SU-DHL-6 (cell line): ENCODE data around the gene MTERF4.

Experiments used
- H2AFZ ChIP-seq: fragments of 200-600 bp; sonication (generic); 2 replicates; pipeline ENCODE4 v1.6.1; 2014; ENCODE audit warnings: low read depth, mild to moderate bottlenecking, moderate library complexity, mixed read lengths, antibody characterized with exemption, low read length; ENCODE audit not compliant: severe bottlenecking
- H3F3A ChIP-seq: fragments of 200-600 bp; shearing (Covaris generic); 2 replicates; pipeline ENCODE4 v1.6.0; 2016; ENCODE audit warnings: antibody characterized with exemption, mild to moderate bottlenecking; ENCODE audit not compliant: insufficient read depth
- H3K27ac ChIP-seq: fragments of 200-600 bp; sonication (generic); 2 replicates; pipeline ENCODE4 v1.5.1; 2016; ENCODE audit warnings: low read depth, mild to moderate bottlenecking, low read length, moderate library complexity, mixed read lengths
- H3K27me3 ChIP-seq: fragments of 200-600 bp; sonication (generic), shearing (Covaris generic); 2 replicates; pipeline ENCODE4 v1.6.0; 2014; ENCODE audit warnings: mild to moderate bottlenecking, low read length
- H3K36me3 ChIP-seq: fragments of 200-600 bp; sonication (generic); 2 replicates; pipeline ENCODE4 v1.6.1; 2014; ENCODE audit warnings: mild to moderate bottlenecking, low read length, mixed read lengths
- H3K4me2 ChIP-seq: fragments of 300-600, 200-600 bp; shearing (Covaris generic), sonication (generic); 2 replicates; pipeline ENCODE4 v1.6.0; 2014; ENCODE audit warnings: low read length, low read depth, mild to moderate bottlenecking; ENCODE audit not compliant: poor library complexity, severe bottlenecking
- H3K4me3 ChIP-seq: fragments of 200-600 bp; sonication (generic); 2 replicates; pipeline ENCODE4 v1.5.1; 2014; ENCODE audit warnings: antibody characterized with exemption, low read length, mild to moderate bottlenecking, mixed read lengths; ENCODE audit not compliant: insufficient read depth, poor library complexity, severe bottlenecking
- H3K79me2 ChIP-seq: fragments of 200-600 bp; sonication (generic); 2 replicates; pipeline ENCODE4 v1.6.1; 2014; ENCODE audit warnings: mild to moderate bottlenecking, low read length, moderate library complexity; ENCODE audit not compliant: insufficient read depth
- H3K9ac ChIP-seq: fragments of 200-600 bp; sonication (generic); 2 replicates; pipeline ENCODE4 v1.7.0; 2014; ENCODE audit warnings: mild to moderate bottlenecking, low read length
- H3K9me2 ChIP-seq: fragments of 200-600 bp; sonication (generic); replicated peaks from 2 replicates; pipeline ENCODE4 v1.6.1; 2014; ENCODE audit warnings: low read length; ENCODE audit not compliant: insufficient read depth
- H3K9me3 ChIP-seq: fragments of 200-600 bp; sonication (generic); 2 replicates; pipeline ENCODE4 v1.6.1; 2014; ENCODE audit warnings: low read length, mixed read lengths; ENCODE audit not compliant: insufficient read depth
- H4K20me1 ChIP-seq: fragments of 200-600 bp; sonication (generic); 2 replicates; pipeline ENCODE4 v1.6.1; 2014; ENCODE audit warnings: low read depth, mild to moderate bottlenecking, antibody characterized with exemption, low read length, moderate library complexity, mixed read lengths
- EZH2phosphoT487 ChIP-seq: fragments of 200-600 bp; sonication (generic), shearing (Covaris generic); conservative IDR thresholded peaks from 2 replicates; pipeline ENCODE4 v1.6.1; 2018; ENCODE audit warnings: mild to moderate bottlenecking, antibody characterized with exemption, low read length, moderate library complexity, mixed read lengths
- TF ChIP-seq, protein P1 (sequence below): fragments of 200-600 bp; sonication (generic); IDR thresholded peaks from one replicate; pipeline ENCODE4 v1.5.1; 2017; ENCODE audit warnings: antibody characterized with exemption, mild to moderate bottlenecking, low read length, moderate library complexity; ENCODE audit not compliant: insufficient read depth, poor library complexity, severe bottlenecking

MTERF4 gene

DNA sequence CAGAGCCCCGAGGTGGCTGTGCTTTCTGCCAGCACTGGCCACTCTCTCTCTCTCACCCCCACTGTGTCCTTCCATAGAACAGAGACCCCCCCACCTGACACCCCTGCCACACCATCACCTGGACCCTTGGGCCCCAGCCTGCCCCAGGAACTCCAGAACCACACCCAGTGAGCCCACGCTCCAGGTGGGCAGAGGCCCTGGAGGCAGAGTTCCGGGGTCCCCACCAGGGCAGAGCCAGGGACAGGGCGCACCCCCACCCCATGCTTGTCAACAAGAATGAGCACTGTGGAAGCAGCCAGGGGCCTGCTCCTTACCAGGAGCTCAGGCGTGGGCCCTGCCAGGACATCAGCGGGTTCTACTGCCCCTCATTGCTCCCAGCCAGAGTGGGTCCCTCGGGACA lies 32.6 kb upstream of the MTERF4 start:
- H4K20me1 ChIP-seq: no peaks in the 10 kb centered on the region
- H3K9me3 ChIP-seq: no peaks in the 10 kb centered on the region
- H3F3A ChIP-seq: no peaks in the 10 kb centered on the region
- H2AFZ ChIP-seq: no peak overlapping the region
- no peak overlapping the region for H3K4me3 ChIP-seq
- no peak for TF ChIP-seq EZH2phosphoT487
- TF ChIP-seq, protein P1, sequence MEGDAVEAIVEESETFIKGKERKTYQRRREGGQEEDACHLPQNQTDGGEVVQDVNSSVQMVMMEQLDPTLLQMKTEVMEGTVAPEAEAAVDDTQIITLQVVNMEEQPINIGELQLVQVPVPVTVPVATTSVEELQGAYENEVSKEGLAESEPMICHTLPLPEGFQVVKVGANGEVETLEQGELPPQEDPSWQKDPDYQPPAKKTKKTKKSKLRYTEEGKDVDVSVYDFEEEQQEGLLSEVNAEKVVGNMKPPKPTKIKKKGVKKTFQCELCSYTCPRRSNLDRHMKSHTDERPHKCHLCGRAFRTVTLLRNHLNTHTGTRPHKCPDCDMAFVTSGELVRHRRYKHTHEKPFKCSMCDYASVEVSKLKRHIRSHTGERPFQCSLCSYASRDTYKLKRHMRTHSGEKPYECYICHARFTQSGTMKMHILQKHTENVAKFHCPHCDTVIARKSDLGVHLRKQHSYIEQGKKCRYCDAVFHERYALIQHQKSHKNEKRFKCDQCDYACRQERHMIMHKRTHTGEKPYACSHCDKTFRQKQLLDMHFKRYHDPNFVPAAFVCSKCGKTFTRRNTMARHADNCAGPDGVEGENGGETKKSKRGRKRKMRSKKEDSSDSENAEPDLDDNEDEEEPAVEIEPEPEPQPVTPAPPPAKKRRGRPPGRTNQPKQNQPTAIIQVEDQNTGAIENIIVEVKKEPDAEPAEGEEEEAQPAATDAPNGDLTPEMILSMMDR: no peak
- no peak overlapping the region for H3K9ac ChIP-seq
- no peaks in the 10 kb centered on the region for H3K9me2 ChIP-seq
- no peaks in the 10 kb centered on the region for H3K27me3 ChIP-seq
- no peaks in the 10 kb centered on the region for H3K36me3 ChIP-seq
- no peak overlapping the region for H3K4me2 ChIP-seq
- H3K27ac ChIP-seq: no peak overlapping the region
- H3K79me2 ChIP-seq: no peaks in the 10 kb centered on the region

DNA sequence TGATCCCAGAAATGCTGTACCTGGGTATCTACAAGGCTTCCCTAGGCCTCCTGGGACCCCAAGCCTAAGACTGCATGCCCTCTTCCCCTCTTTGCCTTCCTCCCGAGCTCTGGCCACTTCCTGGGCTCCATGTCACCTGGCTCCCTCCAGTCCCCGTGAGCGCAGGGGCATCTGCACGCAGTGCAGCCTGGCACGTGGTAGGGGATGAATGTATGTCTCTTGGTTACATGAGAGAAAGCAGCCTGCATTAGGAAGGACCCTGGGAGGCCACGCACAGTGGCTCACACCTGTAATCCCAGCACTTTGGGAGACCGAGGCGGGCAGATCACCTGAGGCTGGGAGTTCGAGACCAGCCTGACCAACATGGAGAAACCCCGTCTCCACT lies 31.3 kb upstream of the MTERF4 start:
- Histone ChIP-seq H2AFZ (no peak overlapping the region), H3K4me3 (no peak overlapping the region), H3K27ac (no peak overlapping the region), H4K20me1 (no peaks in the 10 kb centered on the region), H3K36me3 (no peaks in the 10 kb centered on the region), H3K9me2 (no peaks in the 10 kb centered on the region), H3K4me2 (no peak overlapping the region), H3K79me2 (no peaks in the 10 kb centered on the region), H3F3A (no peaks in the 10 kb centered on the region), H3K9me3 (no peaks in the 10 kb centered on the region), H3K9ac (no peak overlapping the region), H3K27me3 (no peaks in the 10 kb centered on the region)
- no peak for TF ChIP-seq EZH2phosphoT487
- TF ChIP-seq, protein P1: no peak

DNA sequence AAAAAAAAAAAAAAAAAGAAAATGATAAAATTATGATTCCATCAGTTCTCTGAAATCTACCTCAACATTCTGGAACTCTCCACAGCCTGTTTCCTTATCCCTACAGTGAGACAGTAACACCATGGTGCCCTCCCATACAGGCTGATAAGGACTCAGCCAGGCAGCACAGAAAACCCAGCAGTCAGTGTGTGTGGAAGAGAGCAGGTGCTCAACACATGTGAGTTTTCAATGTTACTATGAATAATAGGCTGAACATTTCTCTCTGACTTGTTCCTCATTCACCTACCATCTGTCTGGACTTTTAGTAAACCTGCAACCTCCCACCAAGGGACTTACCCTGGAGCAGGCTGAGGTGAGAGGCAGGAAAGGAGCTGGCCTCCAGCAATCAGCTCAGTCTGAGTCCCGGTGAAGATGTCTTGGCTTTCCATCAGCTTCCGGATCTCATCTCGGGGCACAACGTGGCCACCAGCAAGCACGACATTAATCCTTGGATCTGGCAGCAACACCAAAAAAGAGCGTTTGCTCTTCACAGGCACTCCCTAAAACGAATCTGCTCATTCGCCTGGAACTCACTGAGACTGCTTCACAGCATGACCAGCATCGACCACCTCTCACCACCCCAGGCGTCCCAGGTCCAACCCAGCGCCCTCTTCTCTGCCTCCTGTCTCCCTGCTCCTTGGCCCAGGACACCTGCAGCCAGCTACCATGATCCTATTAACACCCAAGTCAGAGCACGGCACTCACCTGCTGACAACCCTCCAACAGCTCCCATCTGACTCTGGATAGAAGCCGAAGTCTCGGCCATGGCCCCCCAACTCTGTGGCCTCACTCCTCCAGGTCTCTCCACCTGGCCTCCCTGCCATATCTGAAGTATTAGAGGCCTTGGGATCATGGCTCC lies 30.7 kb upstream of the MTERF4 start:
- Histone ChIP-seq H3K4me2 (no peak overlapping the region), H3F3A (no peaks in the 10 kb centered on the region), H3K79me2 (no peaks in the 10 kb centered on the region), H3K9me3 (no peaks in the 10 kb centered on the region), H3K27ac (no peak overlapping the region), H2AFZ (no peak overlapping the region), H3K9ac (no peak overlapping the region), H3K9me2 (no peaks in the 10 kb centered on the region), H4K20me1 (no peaks in the 10 kb centered on the region), H3K36me3 (no peaks in the 10 kb centered on the region), H3K4me3 (no peak overlapping the region), H3K27me3 (no peaks in the 10 kb centered on the region)
- TF ChIP-seq, protein P1: no peak
